Motor neuron (in vitro differentiated cells): ENCODE results near the gene RPGRIP1. TPM values are rescaled to one million over a fixed set of nuclear protein-coding genes. Genes with fewer than 3 reads are reported as not detected.

Experiments
- ATAC-seq, 8 experiments: fragments of 200-7000 bp; cut with Tn5 transposase; replicated peaks in 6 of 8; 2 replicates each; pipeline ENCODE4 v1.8.0; 2021; ENCODE audit warnings: mild to moderate bottlenecking in 8 of 8, moderate library complexity in 8 of 8
- H3K27ac ChIP-seq, 2 donors: fragments of 250-450 bp; sonication (Bioruptor Pico); 2 replicates each; pipeline ENCODE4 v1.9.0; 2021; ENCODE audit warnings: antibody characterized with exemption in 2 of 2, mild to moderate bottlenecking in 2 of 2, moderate library complexity in 1 of 2
- H3K4me1 ChIP-seq, 2 donors: fragments of 250-450 bp; sonication (Bioruptor Pico); replicated peaks in 1 of 2; 2 replicates each; pipeline ENCODE4 v1.6.1; 2021; ENCODE audit warnings: antibody characterized with exemption in 2 of 2, mild to moderate bottlenecking in 2 of 2, moderate library complexity in 1 of 2
- H3K4me3 ChIP-seq, 5 donors: fragments of 250-450 bp; sonication (Bioruptor Pico); 2 replicates each; pipeline ENCODE4 v1.9.0; 2021; ENCODE audit warnings: antibody characterized with exemption in 5 of 5, mild to moderate bottlenecking in 5 of 5, moderate library complexity in 4 of 5
- WGBS, 10 experiments: fragments of 450-650 bp; shearing (Covaris generic); methylation state at CpG; one replicate each; pipeline ENCODE4 v1.0.0; 2022; 5-methylcytosine and 5-hydroxymethylcytosine counted together
- in situ Hi-C, 9 experiments: fragments of 400-800 bp; cut with MboI; loops; one replicate each; pipeline ENCODE4 v1.15.0; 2021; ENCODE audit warnings: low sequenced_read_pairs in 9 of 9, low pct_unique_long_range_greater_than_20kb in 2 of 9; ENCODE audit not compliant: unreplicated experiment in 9 of 9
- total RNA-seq, 8 experiments: library from RNA; unstranded; fragments of 300-600 nt; gene quantifications; 2 replicates each; pipeline versions ENCODE4 v1.2.3 to v1.2.4, GENCODE V29; 2022

Gene RPGRIP1
- total RNA-seq = under 1 TPM in 6 of 8 experiments, not detected in 2; 0.33 to 0.92 (median 0.52) TPM

GRCh38 chr14:21279783-21280182, at the start of gene RPGRIP1:
Gene RPGRIP1, plus strand, starts transcription at chr14:21280083. Its CDS starts 7,894 bp downstream, at chr14:21287977.
- Histone ChIP-seq H3K27ac (no peak within 1 kb of the TSS), H3K4me1 (no peaks in the 10 kb centered on the region), H3K4me3 (no peak within 1 kb of the TSS)
- no peak for ATAC-seq
- WGBS, 10 experiments = 61 to 100% (median 85%) methylated on average over 1 to 2 of the region's 2 CpGs; no CpG with 5 or more reads in 2 of the 10 experiments
- in situ Hi-C loops = no loop called here

GRCh38 chr14:21231020-21231652, 48.7 kb upstream of the RPGRIP1 start:
- 81 to 99% (median 94%) methylated on average over 2 to 14 of the region's 14 CpGs for WGBS, 10 experiments
- peaks cover 12 to 15% of the 10 kb centered on the region in 2 donors for H3K4me1 ChIP-seq
- in situ Hi-C loops = no loop called here
- H3K27ac ChIP-seq = no peak overlapping the region
- no peak for ATAC-seq
- H3K4me3 ChIP-seq = no peak overlapping the region

GRCh38 chr14:21233457-21234076, 46.3 kb upstream of the RPGRIP1 start:
- WGBS, 10 experiments = 50 to 100% (median 76%) methylated on average over 2 to 8 of the region's 8 CpGs
- H3K4me1 ChIP-seq = peaks cover 12 to 15% of the 10 kb centered on the region in 2 donors
- no peak overlapping the region for H3K27ac ChIP-seq
- in situ Hi-C loops = no loop called here
- H3K4me3 ChIP-seq = no peak overlapping the region
- peak in 3 of 8 experiments; percentile 16 to 47 (median 17) for ATAC-seq

GRCh38 chr14:21234112-21234511, 45.8 kb upstream of the RPGRIP1 start:
- no peak overlapping the region for H3K27ac ChIP-seq
- WGBS, 10 experiments = 62 to 100% (median 97%) methylated on average over 2 to 5 of the region's 5 CpGs; no CpG with 5 or more reads in 1 of the 10 experiments
- ATAC-seq = no peak

GRCh38 chr14:21236948-21237797, 42.7 kb upstream of the RPGRIP1 start:
- peaks cover 9% of the 10 kb centered on the region in 2 donors for H3K4me1 ChIP-seq
- WGBS, 10 experiments = 68 to 95% (median 84%) methylated on average over 1 to 6 of the region's 6 CpGs
- no peak overlapping the region for H3K27ac ChIP-seq
- H3K4me3 ChIP-seq = no peak overlapping the region
- ATAC-seq = no peak
- in situ Hi-C loops = no loop called here

More at GRCh38 chr14:21234112-21234511, 45.8 kb upstream of the RPGRIP1 start:
- in situ Hi-C loops = no loop called here
- H3K4me3 ChIP-seq = no peak overlapping the region
- H3K4me1 ChIP-seq = peaks cover 12 to 15% of the 10 kb centered on the region in 2 donors

- H3K27ac ChIP-seq = no peak overlapping the region
- peaks cover 0 to 3% of the 10 kb centered on the region in 2 donors for H3K4me1 ChIP-seq
- WGBS, 10 experiments = 80 to 100% (median 96%) methylated on average over 1 to 7 of the region's 11 CpGs; no CpG with 5 or more reads in 4 of the 10 experiments
- ATAC-seq = no peak
- in situ Hi-C loops = no loop called here
- H3K4me3 ChIP-seq = no peak overlapping the region
Measured at GRCh38 chr14:21238823-21239518, 40.9 kb upstream of the RPGRIP1 start.

GRCh38 chr14:21240417-21240816, 39.5 kb upstream of the RPGRIP1 start:
- no peak overlapping the region for H3K27ac ChIP-seq
- no peak for ATAC-seq
- no peak overlapping the region for H3K4me3 ChIP-seq
- in situ Hi-C loops = no loop called here
- 0 to 100% (median 100%) methylated on average over 1 to 2 of the region's 2 CpGs for WGBS, 10 experiments
- H3K4me1 ChIP-seq = no peaks in the 10 kb centered on the region

GRCh38 chr14:21241218-21241819, 38.6 kb upstream of the RPGRIP1 start:
- in situ Hi-C loops = no loop called here
- no peak overlapping the region for H3K27ac ChIP-seq

GRCh38 chr14:21244544-21244943, 35.3 kb upstream of the RPGRIP1 start:
- WGBS, 10 experiments = 84 to 100% (median 96%) methylated on average over 1 to 7 of the region's 7 CpGs; no CpG with 5 or more reads in 1 of the 10 experiments
- Histone ChIP-seq H3K4me1 (no peaks in the 10 kb centered on the region), H3K4me3 (no peak overlapping the region), H3K27ac (no peak overlapping the region)
- no peak for ATAC-seq
- in situ Hi-C loops = no loop called here

More at GRCh38 chr14:21241218-21241819, 38.6 kb upstream of the RPGRIP1 start:
- 0 to 100% (median 82%) methylated on average over 1 of the region's 1 CpG; no CpG with 5 or more reads in 2 of the 10 experiments for WGBS, 10 experiments
- Histone ChIP-seq H3K4me3 (no peak overlapping the region), H3K4me1 (no peaks in the 10 kb centered on the region)
- no peak for ATAC-seq

- Histone ChIP-seq H3K27ac (no peak overlapping the region), H3K4me3 (no peak overlapping the region), H3K4me1 (no peaks in the 10 kb centered on the region)
- in situ Hi-C loops = no loop called here
- ATAC-seq = peak in 1 of 8 experiments; percentile 9
- WGBS, 10 experiments = 89 to 100% (median 100%) methylated on average over 1 to 7 of the region's 7 CpGs; no CpG with 5 or more reads in 3 of the 10 experiments
Measured at GRCh38 chr14:21245813-21246212, 34.1 kb upstream of the RPGRIP1 start.

- no peaks in the 10 kb centered on the region for H3K4me1 ChIP-seq
- ATAC-seq = no peak
- no peak overlapping the region for H3K27ac ChIP-seq
- WGBS, 10 experiments = 100% methylated on average over 1 of the region's 1 CpG; no CpG with 5 or more reads in 6 of the 10 experiments
- in situ Hi-C loops = no loop called here
- H3K4me3 ChIP-seq = no peak overlapping the region
Measured at GRCh38 chr14:21248338-21248737, 31.5 kb upstream of the RPGRIP1 start.

GRCh38 chr14:21248739-21249411, 31.0 kb upstream of the RPGRIP1 start:
- Histone ChIP-seq H3K27ac (no peak overlapping the region), H3K4me1 (no peaks in the 10 kb centered on the region), H3K4me3 (no peak overlapping the region)
- no peak for ATAC-seq
- in situ Hi-C loops = no loop called here
- 76 to 100% (median 93%) methylated on average over 2 to 8 of the region's 8 CpGs for WGBS, 10 experiments
